Progenitor cell of endocrine pancreas (in vitro differentiated cells): Measurements from ENCODE around the gene PRKN. TPM values are rescaled to one million over a fixed set of nuclear protein-coding genes. Genes with fewer than 3 reads are reported as not detected.
"Not testable (repeated sequence)": the region's sequence is repeated elsewhere in the genome, so short reads cannot be mapped to it uniquely, and the experiment has no call there.

ENCODE experiments used
- DNase-seq: peaks from one replicate; pipeline ENCODE4 v3.0.0; 2021; ENCODE audit warnings: low spot score; ENCODE audit not compliant: unreplicated experiment
- H3K27ac Mint-ChIP-seq: 2 replicates; pipeline ENCODE4 v1.8.0; 2021; ENCODE audit warnings: mild to moderate bottlenecking, moderate library complexity, mixed read lengths
- H3K27me3 Mint-ChIP-seq: 2 replicates; pipeline ENCODE4 v1.8.0; 2021; ENCODE audit warnings: mixed read lengths
- H3K36me3 Mint-ChIP-seq: 2 replicates; pipeline ENCODE4 v1.8.0; 2022; ENCODE audit warnings: mixed read lengths; ENCODE audit not compliant: insufficient read depth
- H3K4me1 Mint-ChIP-seq: 2 replicates; pipeline ENCODE4 v1.8.0; 2021; ENCODE audit warnings: low read depth, mixed read lengths
- H3K4me3 Mint-ChIP-seq: 2 replicates; pipeline ENCODE4 v1.8.0; 2021; ENCODE audit warnings: low read depth, mild to moderate bottlenecking, moderate library complexity, mixed read lengths
- H3K9me3 Mint-ChIP-seq: 2 replicates; pipeline ENCODE4 v1.8.0; 2021; ENCODE audit warnings: low read depth, mixed read lengths
- total RNA-seq: library from RNA; stranded (reverse); gene quantifications from 2 replicates; pipeline ENCODE4 v1.2.1, GENCODE V29; 2021
- TF ChIP-seq, protein P1 (sequence below): fragments of 200-600 bp; sonication (generic); IDR thresholded peaks from one replicate; pipeline ENCODE4 v1.5.0; 2021; ENCODE audit warnings: antibody characterized with exemption, mild to moderate bottlenecking; ENCODE audit not compliant: unreplicated experiment

The PRKN gene
- total RNA-seq, 1 donor from 2014 or later: 4.6 TPM

DNA sequence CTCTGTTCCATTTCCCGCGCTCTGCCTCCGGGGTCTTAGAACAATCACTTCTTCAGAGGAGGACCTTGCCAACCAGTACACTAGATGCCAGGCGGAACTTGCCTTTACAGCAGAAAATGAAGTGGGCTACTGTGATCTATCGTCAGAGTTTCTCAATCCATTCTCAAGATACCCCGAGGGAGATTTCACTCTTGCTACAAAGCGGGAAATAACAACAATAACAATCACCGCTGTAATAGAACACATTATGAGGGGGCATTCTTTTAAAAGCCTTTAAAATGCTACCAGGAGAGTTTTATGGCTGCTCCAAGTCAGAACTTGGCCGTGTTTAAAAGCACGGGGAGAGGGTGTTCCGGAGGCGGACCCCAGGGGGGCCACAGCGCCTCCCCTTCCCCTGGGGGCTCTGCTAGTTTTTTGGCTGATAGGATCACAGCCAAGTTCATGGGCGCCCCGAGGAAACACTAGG is 836.7 kb downstream of the PRKN start:
- DNase-seq: no peak
- Mint-ChIP-seq H3K4me3 (no peak overlapping the region), H3K4me1 (no peaks in the 10 kb centered on the region), H3K36me3 (no peaks in the 10 kb centered on the region), H3K9me3 (no peaks in the 10 kb centered on the region), H3K27me3 (peaks cover 24% of the 10 kb centered on the region), H3K27ac (no peak overlapping the region)
- TF ChIP-seq, protein P1, sequence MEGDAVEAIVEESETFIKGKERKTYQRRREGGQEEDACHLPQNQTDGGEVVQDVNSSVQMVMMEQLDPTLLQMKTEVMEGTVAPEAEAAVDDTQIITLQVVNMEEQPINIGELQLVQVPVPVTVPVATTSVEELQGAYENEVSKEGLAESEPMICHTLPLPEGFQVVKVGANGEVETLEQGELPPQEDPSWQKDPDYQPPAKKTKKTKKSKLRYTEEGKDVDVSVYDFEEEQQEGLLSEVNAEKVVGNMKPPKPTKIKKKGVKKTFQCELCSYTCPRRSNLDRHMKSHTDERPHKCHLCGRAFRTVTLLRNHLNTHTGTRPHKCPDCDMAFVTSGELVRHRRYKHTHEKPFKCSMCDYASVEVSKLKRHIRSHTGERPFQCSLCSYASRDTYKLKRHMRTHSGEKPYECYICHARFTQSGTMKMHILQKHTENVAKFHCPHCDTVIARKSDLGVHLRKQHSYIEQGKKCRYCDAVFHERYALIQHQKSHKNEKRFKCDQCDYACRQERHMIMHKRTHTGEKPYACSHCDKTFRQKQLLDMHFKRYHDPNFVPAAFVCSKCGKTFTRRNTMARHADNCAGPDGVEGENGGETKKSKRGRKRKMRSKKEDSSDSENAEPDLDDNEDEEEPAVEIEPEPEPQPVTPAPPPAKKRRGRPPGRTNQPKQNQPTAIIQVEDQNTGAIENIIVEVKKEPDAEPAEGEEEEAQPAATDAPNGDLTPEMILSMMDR: no peak

DNA sequence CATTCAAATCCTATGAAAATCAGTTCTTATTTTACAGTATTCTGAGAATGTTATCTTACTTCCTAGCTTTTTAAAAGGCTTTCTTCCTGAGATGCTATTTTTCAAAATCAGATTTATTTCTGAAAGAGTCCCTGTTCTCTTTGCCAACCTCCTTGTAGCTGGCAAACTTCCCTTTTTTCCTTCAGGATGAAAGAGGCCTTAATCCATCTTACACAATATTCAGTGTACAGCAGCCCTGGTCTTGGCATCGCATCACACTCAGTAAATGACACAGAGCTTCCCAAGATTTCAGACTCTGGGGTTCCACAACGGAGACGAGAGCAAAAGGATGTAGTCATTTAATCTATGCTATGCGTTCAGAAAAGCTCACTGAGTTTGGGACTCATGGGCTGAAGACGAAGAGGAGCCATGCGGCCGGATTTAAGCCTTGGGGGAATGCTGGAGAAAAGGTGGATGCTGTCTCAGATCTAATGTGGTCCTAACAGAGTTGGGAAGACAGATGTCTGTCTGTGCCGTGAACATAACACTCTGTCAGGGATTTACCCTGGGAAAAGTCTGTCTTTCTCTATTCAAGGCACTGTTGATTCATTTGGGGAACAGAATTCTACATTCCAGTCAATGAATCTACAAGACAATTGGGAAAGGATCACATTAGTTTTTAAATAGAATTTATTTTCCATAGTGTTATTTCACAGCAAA is 837.3 kb downstream of the PRKN start:
- no peaks in the 10 kb centered on the region for H3K9me3 Mint-ChIP-seq
- H3K4me1 Mint-ChIP-seq: no peaks in the 10 kb centered on the region
- TF ChIP-seq, protein P1: no peak
- H3K36me3 Mint-ChIP-seq: no peaks in the 10 kb centered on the region
- peaks cover 24% of the 10 kb centered on the region for H3K27me3 Mint-ChIP-seq
- H3K4me3 Mint-ChIP-seq: no peak overlapping the region
- no peak for DNase-seq
- H3K27ac Mint-ChIP-seq: no peak overlapping the region

DNA sequence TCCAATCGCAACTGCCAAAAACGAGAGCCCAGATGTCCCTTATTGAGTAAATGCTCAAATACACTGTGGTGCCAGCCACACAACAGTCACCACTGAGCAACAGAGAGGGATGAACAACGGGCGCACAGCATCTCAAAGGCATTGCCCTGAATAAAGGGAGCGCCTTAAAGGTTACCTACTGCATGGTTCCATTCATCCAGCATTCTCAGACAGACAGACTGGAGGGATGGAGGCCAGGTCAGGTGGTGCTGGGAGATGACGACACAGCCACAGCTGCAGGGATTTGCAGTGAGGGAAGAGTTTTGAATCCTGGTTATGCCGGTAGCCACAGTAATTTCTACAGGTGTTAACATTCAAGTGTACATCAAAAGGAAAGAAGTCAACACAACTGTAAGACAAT is 838.2 kb downstream of the PRKN start:
- no peak for DNase-seq
- Mint-ChIP-seq H3K9me3 (no peaks in the 10 kb centered on the region), H3K27me3 (peaks cover 21% of the 10 kb centered on the region), H3K4me1 (no peaks in the 10 kb centered on the region), H3K4me3 (no peak overlapping the region), H3K36me3 (no peaks in the 10 kb centered on the region), H3K27ac (no peak overlapping the region)
- TF ChIP-seq, protein P1: no peak

DNA sequence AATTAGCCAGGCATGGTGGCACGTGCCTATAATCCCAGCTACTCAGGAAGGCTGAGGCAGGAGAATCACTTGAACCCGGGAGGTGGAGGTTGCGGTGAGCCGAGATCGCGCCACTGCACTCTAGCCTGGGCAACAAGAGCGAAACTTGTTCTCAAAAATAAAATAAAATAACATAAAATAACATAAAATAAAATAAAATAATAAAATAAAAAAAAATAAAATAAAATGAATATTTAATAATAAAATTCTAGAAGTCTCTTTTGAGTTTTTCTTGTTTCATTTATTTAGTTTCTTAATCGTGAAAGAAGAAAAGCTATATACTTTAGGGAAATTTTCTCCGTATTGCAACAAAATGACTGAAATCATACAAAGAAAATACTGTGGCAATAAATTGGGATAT is 841.0 kb downstream of the PRKN start:
- not testable (repeated sequence) for H3K36me3 Mint-ChIP-seq, H3K4me3 Mint-ChIP-seq

DNA sequence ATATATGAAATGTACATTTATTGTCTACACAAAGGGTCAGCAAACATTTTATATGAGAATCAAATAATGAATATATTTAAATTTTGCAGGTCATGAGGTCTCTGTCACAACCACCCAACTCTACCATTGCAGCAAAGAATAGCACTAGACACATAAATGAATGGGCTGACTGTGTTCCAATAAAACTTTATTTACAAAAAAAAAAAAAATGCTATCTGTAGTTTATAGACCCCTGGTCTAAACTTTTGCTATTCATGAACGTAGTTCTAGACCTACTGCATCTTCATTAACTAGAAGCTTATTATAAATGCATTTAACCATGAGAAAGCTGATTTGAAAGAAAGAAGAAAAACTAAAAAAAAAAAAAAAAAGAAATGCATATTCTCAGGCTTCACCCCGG is 842.8 kb downstream of the PRKN start:
- Mint-ChIP-seq H3K27me3 (no peaks in the 10 kb centered on the region), H3K4me3 (no peak overlapping the region), H3K36me3 (no peaks in the 10 kb centered on the region), H3K9me3 (no peaks in the 10 kb centered on the region), H3K4me1 (no peaks in the 10 kb centered on the region), H3K27ac (no peak overlapping the region)
- TF ChIP-seq, protein P1: no peak
- DNase-seq: no peak

More for the DNA sequence above, 841.0 kb downstream of the PRKN start:
- not testable (repeated sequence) for H3K27ac Mint-ChIP-seq, H3K4me1 Mint-ChIP-seq, H3K9me3 Mint-ChIP-seq, DNase-seq
- H3K27me3 Mint-ChIP-seq: peaks cover 13% of the 10 kb centered on the region

DNA sequence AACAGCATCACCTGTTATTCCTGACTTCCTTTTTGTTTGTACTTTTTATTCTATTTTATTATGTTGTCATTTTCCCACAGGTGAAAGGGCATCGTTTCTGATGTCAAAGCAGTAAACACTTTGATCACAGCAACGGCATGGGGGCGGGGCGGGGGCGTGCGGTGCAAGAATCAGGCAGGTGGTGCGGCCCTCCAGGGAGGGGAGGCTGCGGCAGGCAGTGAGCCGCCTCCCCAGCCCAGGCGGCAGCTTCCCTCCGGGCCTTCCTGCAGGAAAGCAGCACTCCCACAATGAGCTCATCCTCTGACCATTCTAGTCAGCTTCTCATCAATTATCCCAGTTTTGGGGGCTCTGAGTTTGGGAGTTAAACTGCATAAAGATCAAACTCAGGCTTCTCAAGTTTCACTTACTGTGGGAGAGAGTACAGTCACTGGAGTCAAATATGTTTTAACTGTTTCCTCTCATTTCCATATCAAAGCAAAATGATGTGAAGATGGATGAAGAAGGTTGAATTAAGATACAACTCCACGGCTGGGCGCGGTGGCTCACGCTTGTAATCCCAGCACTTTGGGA is 845.3 kb downstream of the PRKN start:
- H3K36me3 Mint-ChIP-seq: no peaks in the 10 kb centered on the region
- no peak overlapping the region for H3K4me3 Mint-ChIP-seq
- no peak overlapping the region for H3K27ac Mint-ChIP-seq
- H3K9me3 Mint-ChIP-seq: no peaks in the 10 kb centered on the region
- H3K4me1 Mint-ChIP-seq: no peaks in the 10 kb centered on the region
- H3K27me3 Mint-ChIP-seq: no peaks in the 10 kb centered on the region
- TF ChIP-seq, protein P1: no peak
- DNase-seq: no peak
